GM12872 (cell line): ENCODE results near the gene BFSP1.

ENCODE experiments used
- TF ChIP-seq, protein P1 (sequence below): IDR thresholded peaks from 3 replicates; pipeline ENCODE4 v1.5.1; 2011; ENCODE audit warnings: low read depth, mild to moderate bottlenecking, low read length, moderate library complexity; ENCODE audit not compliant: insufficient read depth

BFSP1 gene

DNA sequence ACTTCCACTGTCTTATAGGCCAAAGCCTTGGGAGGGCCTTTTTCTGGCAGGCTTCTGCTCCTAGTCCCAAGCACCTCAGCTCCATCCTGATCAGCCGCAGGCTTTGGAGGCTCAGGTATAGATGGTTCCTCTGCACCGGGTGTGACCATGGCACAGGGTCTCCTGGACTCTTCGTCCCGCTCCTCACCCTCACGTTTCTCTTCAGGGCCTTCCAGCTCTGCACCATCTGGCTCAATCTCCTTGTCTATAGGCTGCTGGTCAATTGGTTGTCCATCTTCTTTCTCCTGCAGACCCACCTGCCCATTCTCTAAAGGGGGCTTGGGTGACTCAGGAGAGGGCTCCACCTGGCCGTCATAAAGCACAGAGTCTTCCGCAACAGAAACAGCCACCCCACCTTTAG is 37.0 kb downstream of the BFSP1 start:
- TF ChIP-seq, protein P1, sequence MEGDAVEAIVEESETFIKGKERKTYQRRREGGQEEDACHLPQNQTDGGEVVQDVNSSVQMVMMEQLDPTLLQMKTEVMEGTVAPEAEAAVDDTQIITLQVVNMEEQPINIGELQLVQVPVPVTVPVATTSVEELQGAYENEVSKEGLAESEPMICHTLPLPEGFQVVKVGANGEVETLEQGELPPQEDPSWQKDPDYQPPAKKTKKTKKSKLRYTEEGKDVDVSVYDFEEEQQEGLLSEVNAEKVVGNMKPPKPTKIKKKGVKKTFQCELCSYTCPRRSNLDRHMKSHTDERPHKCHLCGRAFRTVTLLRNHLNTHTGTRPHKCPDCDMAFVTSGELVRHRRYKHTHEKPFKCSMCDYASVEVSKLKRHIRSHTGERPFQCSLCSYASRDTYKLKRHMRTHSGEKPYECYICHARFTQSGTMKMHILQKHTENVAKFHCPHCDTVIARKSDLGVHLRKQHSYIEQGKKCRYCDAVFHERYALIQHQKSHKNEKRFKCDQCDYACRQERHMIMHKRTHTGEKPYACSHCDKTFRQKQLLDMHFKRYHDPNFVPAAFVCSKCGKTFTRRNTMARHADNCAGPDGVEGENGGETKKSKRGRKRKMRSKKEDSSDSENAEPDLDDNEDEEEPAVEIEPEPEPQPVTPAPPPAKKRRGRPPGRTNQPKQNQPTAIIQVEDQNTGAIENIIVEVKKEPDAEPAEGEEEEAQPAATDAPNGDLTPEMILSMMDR, result no peak

DNA sequence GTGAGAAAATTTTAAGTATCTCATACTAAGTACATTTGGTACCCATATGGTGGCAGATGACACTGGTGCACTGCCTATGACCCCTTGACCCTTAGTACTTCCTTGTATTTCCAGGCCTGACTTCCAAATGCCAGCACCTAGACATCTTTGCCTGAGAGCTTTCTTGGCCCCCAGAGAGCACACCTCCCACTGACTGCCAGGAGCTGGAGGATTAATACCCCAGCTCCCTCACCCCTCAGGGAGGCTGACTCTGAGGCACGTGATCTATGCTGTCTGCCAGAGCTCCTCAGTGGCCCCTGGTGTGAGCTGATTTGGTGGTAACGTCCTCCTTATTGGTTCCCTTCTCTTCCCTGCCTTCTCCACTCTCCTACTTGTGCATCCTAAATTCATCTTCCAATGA is 38.0 kb downstream of the BFSP1 start:
- TF ChIP-seq, protein P1, result no peak

DNA sequence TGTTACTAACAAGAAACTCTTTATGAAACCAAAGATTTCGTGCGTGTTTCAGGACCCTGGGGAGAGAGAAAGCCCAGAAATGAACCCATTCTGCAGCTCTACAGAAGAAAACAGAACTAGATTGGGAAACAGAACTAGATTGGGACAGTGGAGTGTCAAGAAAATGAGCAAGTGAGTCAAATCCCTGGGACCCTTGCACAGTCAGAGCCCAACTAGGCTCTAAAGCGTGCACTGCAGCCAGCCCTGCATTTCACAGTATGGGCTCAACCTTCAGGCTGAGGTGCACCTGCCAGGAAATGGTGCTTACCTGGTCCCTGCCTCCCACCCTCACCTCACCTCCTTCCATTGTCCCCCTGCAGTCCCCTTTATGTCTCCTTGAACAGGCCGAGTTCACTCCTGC is 39.7 kb downstream of the BFSP1 start:
- TF ChIP-seq, protein P1, result no peak

DNA sequence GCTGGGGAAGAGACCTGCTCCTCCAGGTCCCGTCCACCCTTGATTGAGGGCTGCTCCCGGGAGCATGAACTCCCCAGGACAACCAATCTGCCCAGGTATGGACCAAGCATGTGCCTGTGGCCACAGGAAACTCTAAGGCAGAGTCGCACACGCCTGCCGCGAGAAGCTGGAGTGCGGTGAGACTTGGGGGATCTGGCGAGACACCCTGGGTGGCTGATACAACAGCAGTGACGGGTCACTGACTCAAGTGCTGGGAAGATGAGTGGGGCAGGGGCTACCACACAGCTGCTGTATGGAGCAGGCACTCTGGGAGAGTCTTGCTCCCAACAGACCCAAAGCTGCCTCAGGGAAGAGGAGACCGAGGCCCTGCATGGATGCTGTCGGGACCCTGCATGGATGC is 40.1 kb downstream of the BFSP1 start:
- TF ChIP-seq, protein P1, result no peak

DNA sequence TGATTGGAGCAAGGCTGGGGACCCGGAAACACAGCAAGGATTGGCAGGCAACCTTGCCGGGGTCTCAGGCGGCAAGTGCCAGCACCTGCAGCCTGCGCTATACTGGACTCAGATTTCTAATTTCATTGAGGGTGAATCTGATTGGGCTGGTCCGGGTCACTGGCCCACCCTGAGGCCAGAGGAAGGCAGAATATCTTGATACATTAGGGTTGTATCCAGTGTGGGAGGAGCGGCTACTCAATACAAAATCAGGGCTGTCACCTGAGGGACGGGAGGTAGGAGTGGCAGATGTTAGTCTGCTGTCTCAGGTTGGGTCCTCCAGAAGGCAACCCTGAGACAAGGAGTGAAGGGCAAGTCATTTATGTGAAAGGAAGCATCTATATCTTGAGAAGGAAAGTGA is 40.7 kb downstream of the BFSP1 start:
- TF ChIP-seq, protein P1, result no peak

DNA sequence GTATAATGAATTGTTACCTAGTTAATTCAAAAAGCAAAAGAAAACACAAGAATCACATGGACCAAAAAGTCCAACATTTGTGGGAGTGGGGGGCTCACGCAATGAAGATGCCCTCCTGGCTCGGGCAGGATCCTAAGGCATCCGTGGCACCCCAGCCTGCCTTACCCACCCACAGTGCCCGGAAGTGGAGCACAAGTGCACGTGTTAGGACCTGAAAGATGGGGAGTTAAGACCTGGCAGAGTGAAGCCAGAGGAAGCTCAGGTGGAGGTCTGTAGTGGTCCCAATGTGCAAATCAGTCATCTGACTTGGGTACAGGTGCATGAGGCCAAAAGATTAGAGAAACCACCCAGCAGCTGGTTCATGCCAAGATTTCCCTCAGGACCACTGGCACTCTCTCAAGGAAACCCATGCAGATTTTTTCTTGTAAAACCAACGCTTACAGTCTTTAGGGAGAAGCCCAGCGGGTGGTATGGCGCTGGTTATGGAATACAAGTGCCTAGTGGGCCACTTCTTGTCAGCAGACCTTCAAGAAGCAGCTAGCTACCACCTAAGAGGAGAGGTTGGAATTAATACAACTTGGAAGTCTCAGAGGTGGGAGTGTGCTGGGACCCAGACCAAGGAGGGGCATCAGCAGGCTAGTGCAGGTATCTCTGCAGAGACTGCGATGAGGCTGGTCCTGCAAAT is 42.1 kb downstream of the BFSP1 start:
- TF ChIP-seq, protein P1, result no peak

DNA sequence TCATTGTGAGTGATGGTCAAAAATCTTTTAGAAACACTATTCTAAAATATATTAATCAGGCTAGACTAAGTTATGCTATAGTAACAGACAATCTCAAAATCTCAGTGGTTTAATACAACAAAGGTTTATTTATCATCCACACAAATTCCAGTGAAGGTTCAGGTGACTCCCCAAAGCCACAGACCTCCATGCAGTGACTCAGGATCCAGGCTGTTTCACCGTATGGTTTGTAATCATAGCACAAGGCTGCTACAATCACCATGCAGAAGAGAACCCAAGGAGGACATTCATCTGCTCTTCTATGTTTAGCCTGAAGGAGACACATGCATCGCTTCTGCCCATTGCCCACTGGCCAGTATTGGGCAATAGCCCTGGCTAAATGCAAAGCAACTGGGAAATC is 46.2 kb downstream of the BFSP1 start:
- TF ChIP-seq, protein P1, result no peak
